Urinary bladder (tissue), 4 donors: Measurements from ENCODE around the gene CAST. TPM values are rescaled to one million over a fixed set of nuclear protein-coding genes. Genes with fewer than 3 reads are reported as not detected.
A peak's percentile ranks its signal among the peaks of the same experiment; 100 is the strongest.

Experiments used
- DNase-seq: peaks from one replicate; pipeline ENCODE4 v3.0.0-alpha.2; 2015; ENCODE audit errors: extremely low spot score
- H3K27ac ChIP-seq: one replicate; pipeline ENCODE4 v1.5.1; 2013; ENCODE audit warnings: low read depth, mild to moderate bottlenecking, moderate library complexity
- H3K36me3 ChIP-seq: one replicate; pipeline ENCODE4 v1.6.1; 2013; ENCODE audit warnings: mild to moderate bottlenecking, moderate library complexity; ENCODE audit not compliant: insufficient read depth
- H3K4me1 ChIP-seq: one replicate; pipeline ENCODE4 v1.6.1; 2013; ENCODE audit warnings: mild to moderate bottlenecking, moderate library complexity; ENCODE audit not compliant: insufficient read depth
- H3K4me3 ChIP-seq: one replicate; pipeline ENCODE4 v1.5.1; 2013; ENCODE audit warnings: low read depth, low read length
- WGBS: extraction: QIAGEN DNeasy Blood & Tissue Kit; methylation state at CpG from one replicate; pipeline ENCODE4 v1.1.7; 2013; 5-methylcytosine and 5-hydroxymethylcytosine counted together
- polyA plus RNA-seq: library from polyadenylated mRNA; stranded (reverse); fragments of 200-250 nt; gene quantifications from one replicate; pipeline ENCODE4 v1.2.3, GENCODE V29; 2013
- total RNA-seq: library from RNA; depleted of rRNA; stranded (reverse); fragments of >200 nt; gene quantifications from one replicate; pipeline ENCODE4 v1.2.3, GENCODE V29; 2014
- donor health status: healthy with polysubstance abuse.
- donor health status: healthy.

The CAST gene
- total and polyA plus RNA-seq, 2 donors = 152 to 231 TPM

DNA sequence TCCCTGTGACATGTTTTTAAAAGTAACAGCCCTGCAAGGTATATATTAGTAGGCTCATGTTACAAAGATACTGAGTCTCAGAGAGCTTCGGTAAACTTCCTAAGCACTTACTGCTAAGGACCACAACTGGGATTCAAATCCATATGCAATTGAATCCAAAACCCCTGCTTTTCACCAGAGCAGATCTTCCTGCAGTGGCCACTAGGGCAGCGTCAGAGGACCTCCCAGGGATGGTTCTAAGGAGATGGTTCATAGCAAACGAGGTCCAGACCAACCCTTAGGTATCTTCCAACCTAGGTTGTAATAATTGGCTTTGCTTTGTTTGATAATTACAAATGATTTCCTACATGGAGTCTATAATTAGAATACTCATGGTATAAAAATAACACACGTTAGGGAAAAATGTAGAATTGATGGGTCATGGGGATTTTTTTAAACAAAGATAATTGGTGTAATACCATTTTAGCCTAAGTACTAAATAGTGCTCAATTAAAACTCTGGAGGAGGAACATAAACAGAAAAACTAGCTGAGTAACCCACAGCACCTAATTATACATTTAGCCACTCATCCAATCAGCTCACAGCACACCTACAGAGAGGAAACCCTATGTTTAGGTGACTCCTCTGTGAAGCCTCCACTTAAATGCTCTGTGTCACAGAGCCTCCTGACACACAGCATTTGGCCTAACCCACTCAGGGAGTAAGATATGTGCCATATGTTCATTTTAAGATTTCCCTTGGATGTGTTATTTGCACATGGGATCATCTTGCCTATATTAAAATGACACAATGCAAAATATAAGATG lies 10.0 kb upstream of the CAST start:
- H3K27ac ChIP-seq = no peak overlapping the region
- no peaks in the 10 kb centered on the region for H3K4me1 ChIP-seq
- 59% methylated on average over 4 of the region's 4 CpGs for WGBS
- no peaks in the 10 kb centered on the region for H3K36me3 ChIP-seq
- H3K4me3 ChIP-seq = no peak overlapping the region
- DNase-seq = no peak

DNA sequence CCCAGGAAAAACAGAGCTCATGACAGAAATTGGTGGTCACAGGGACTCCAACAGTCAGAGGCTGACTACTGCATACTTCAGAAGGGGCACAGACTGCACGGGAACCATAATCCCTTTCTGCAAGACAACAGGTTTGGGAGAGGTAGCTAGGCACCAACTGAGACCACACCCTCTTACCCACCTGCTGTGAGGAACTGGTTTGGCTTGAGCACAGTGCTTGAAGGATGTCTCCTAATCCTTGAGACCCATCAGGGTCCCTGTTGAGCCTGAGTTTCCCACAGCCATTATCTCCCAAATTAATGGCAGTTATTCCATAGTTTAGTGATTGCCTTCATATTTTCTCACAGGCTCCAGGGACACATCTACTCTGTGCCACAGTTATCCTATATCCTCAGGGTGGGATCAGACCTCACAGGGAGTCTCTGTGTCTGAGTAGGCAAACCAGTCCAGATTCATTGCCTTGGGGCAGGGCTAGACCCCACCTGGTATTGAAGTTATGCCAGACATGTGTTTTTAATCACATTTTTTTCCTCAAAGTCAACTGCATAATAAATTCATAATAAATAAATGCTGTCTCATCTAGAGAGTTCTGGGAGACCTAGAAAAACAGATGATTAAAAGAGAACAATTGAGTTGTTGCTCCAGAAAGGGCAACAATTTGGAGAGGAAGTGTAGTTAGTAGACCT lies 9.3 kb upstream of the CAST start:
- 31% methylated on average over 1 of the region's 1 CpG for WGBS
- no peaks in the 10 kb centered on the region for H3K36me3 ChIP-seq
- H3K4me1 ChIP-seq = no peaks in the 10 kb centered on the region

GRCh38 chr5:96654209-96654608 lies 8.0 kb upstream of the CAST start:
- Histone ChIP-seq H3K36me3 (no peaks in the 10 kb centered on the region), H3K27ac (no peak overlapping the region), H3K4me3 (no peak overlapping the region), H3K4me1 (no peaks in the 10 kb centered on the region)
- no peak for DNase-seq
- 88% methylated on average over 4 of the region's 4 CpGs for WGBS

More for the DNA sequence above, 9.3 kb upstream of the CAST start:
- no peak for DNase-seq
- H3K4me3 ChIP-seq = no peak overlapping the region
- no peak overlapping the region for H3K27ac ChIP-seq

DNA sequence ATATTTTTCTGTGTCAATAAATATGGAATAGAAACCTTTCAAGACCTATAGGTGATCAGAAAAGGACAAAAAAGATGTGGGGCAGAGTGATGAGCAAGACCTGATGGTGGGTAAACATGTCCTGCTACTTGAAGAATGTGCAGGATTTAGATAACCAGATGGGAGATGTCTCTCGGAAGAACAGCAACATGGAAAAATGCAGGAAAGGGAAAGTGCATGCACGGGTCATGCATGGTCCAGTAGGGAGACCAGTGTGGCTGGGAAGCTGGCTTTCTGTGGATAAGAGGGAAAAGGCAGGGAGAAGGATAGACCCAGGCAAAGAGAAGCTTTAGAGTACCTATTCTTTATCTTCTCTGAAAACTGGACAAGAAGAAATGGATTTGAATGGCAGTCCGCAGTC lies 7.1 kb upstream of the CAST start:
- H3K27ac ChIP-seq = no peak overlapping the region
- no peaks in the 10 kb centered on the region for H3K36me3 ChIP-seq
- WGBS = 58% methylated on average over 3 of the region's 3 CpGs
- DNase-seq = no peak
- no peaks in the 10 kb centered on the region for H3K4me1 ChIP-seq
- no peak overlapping the region for H3K4me3 ChIP-seq

- no peak for DNase-seq
- no peaks in the 10 kb centered on the region for H3K36me3 ChIP-seq
- H3K27ac ChIP-seq = no peak overlapping the region
- H3K4me1 ChIP-seq = no peaks in the 10 kb centered on the region
- WGBS = 62% methylated on average over 1 of the region's 1 CpG
- no peak overlapping the region for H3K4me3 ChIP-seq
These were observed 6.7 kb upstream of the CAST start for GRCh38 chr5:96655506-96655905.

DNA sequence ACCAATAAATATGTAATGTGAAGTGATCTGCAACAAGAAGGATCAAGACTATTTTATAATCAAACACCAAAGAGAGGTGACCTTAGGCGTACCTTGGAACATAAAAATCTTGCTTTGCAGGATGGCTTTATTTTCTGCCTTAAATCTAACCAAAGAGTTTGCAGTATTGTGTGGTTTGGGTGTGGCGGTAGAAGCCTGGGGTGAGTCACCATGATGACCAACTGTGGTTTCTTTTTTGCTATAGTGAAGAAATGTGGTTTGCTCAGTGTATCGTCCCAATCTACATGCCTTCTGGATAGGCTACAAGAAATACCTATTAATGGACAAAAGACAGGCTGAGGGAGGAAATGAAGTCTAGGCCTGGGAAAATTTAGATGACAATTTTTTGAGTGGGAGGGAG lies 5.1 kb upstream of the CAST start:
- no peak overlapping the region for H3K27ac ChIP-seq
- H3K36me3 ChIP-seq = no peaks in the 10 kb centered on the region
- no peak for DNase-seq
- 66% methylated on average over 3 of the region's 3 CpGs for WGBS
- no peak overlapping the region for H3K4me3 ChIP-seq
- no peaks in the 10 kb centered on the region for H3K4me1 ChIP-seq

DNA sequence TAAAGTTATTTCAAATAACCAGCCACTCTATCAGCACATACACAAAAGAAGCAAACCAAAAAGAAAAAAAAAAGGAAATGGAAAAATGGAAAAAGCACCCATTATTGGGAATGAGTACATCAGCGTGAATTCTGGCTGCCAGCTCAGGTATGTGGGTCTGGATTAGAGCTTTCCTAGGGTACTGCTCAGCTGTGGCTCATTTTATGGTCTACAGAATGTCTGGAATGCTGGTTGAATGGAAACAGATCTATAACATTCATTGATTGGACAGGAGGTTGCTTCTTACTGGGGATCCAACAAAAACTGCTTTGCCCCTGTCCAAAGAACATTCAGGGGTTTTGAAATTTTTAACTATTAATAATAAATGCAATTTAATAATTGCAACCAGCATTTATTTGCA lies 3.9 kb upstream of the CAST start:
- no peak for DNase-seq
- no peak overlapping the region for H3K27ac ChIP-seq
- WGBS = 80% methylated on average over 1 of the region's 1 CpG
- H3K4me1 ChIP-seq = no peaks in the 10 kb centered on the region
- H3K36me3 ChIP-seq = no peaks in the 10 kb centered on the region
- H3K4me3 ChIP-seq = no peak overlapping the region

DNA sequence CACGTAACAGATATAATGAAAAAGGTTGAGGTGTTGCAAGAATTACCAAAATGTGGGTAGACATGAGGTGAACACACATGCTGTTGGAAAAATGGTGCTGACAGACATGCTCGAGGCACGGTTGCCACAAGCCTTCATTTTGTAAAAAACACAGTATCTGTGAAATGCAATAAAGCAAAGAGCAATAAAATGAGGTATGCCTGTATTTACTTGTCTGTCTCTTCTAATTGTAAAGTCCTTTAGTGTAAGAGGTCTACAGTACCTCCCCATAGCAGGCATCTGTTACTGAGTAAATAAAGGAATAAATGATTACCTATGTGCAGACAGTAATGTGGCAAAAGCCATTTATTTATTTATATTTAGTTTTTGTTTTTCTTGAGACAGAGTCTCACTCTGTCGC lies 3.0 kb upstream of the CAST start:
- no peak overlapping the region for H3K27ac ChIP-seq
- DNase-seq = no peak
- H3K4me3 ChIP-seq = no peak overlapping the region
- no peaks in the 10 kb centered on the region for H3K36me3 ChIP-seq
- H3K4me1 ChIP-seq = no peaks in the 10 kb centered on the region
- 90% methylated on average over 4 of the region's 4 CpGs for WGBS

DNA sequence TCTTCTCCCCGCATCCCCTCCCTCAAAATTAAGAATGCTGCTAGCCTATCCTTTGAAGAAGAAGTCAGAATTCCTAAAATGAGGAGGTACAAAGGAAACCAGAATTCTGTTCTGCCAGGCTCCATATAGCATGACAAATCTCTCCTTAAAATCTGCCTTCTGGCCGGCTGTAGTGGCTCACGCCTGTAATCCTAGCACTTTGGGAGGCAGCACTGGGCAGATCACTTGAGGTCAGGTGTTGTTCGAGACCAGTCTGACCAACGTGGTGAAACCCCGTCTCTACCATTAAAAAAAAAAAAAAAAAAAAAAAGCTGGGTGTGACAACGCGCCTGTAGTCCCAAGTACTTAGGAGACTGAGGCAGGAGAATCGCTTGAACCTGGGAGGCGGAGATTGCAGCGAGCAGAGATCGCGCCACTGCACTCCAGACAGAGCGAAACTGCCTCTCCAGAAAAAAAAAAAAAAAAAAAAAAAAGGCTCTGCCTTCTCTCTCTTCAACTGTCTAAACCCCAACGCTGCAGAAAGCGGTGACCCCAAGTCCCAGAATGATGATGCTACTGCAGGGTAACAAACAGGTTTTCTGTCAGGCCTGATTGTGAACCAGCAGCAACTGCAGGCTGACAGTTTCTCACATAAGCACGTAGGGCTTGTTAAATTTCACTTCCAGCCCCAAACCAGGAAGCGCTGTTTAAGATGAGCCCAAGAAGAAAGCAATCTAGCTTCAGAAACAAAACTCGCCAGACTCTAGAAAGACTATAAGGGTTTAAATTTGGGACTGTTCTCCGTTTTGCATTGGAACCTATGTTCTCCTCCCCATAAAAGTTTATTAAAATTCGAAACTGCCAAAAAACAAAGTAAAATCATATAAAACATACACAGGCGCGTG lies 963 bp upstream of the CAST start:
- peaks cover 2% of the 10 kb centered on the region for H3K36me3 ChIP-seq
- peak overlapping the region; percentile 98 for H3K27ac ChIP-seq
- H3K4me1 ChIP-seq = no peaks in the 10 kb centered on the region
- peak; percentile 65 for DNase-seq
- WGBS = 5% methylated on average over 23 of the region's 23 CpGs
- peak overlapping the region; percentile 95 for H3K4me3 ChIP-seq

- H3K27ac ChIP-seq = peak overlapping the region; percentile 98
- H3K36me3 ChIP-seq = peaks cover 2% of the 10 kb centered on the region
- peak overlapping the region; percentile 95 for H3K4me3 ChIP-seq
- peak; percentile 49 for DNase-seq
- WGBS = under 1% methylated on average over 60 of the region's 60 CpGs
- no peaks in the 10 kb centered on the region for H3K4me1 ChIP-seq
These were observed 746 bp downstream of the CAST start for GRCh38 chr5:96662725-96663518.

DNA sequence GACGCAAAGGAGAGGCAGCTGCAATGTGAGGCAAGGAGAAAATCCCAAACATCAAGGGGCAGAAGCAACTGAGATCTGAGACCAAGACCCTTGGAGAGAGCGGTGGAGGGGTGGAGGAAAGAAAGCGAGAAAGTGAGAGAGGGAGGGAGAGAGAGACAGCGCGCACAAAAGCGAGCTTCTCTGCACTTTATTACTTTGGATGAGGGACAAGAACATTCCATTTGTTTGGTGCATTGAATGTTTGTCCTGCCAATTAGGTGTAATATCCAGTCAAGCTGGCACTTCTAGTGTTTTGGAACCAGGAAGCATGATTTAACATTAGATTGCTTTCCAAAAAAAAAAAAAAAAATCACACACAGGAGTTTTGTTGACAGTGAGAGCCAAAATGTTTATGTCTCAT lies 1.4 kb downstream of the CAST start:
- Histone ChIP-seq H3K36me3 (peaks cover 2% of the 10 kb centered on the region), H3K4me1 (no peaks in the 10 kb centered on the region), H3K4me3 (peak overlapping the region; percentile 95), H3K27ac (peak overlapping the region; percentile 14)
- 30% methylated on average over 6 of the region's 6 CpGs for WGBS
- no peak for DNase-seq

- Histone ChIP-seq H3K4me1 (no peaks in the 10 kb centered on the region), H3K27ac (no peak overlapping the region), H3K36me3 (peaks cover 2% of the 10 kb centered on the region), H3K4me3 (no peak overlapping the region)
- no peak for DNase-seq
These were observed 2.5 kb downstream of the CAST start for GRCh38 chr5:96664669-96665068.

- no peak for DNase-seq
- H3K4me1 ChIP-seq = no peaks in the 10 kb centered on the region
- no peak overlapping the region for H3K27ac ChIP-seq
- no peak overlapping the region for H3K4me3 ChIP-seq
- WGBS = 88% methylated on average over 2 of the region's 2 CpGs
- H3K36me3 ChIP-seq = peaks cover 2% of the 10 kb centered on the region
These were observed 6.5 kb downstream of the CAST start for GRCh38 chr5:96668725-96669124.
